H9 (cell line): ENCODE measurements around the gene NPAS3. TPM values are rescaled to one million over a fixed set of nuclear protein-coding genes. Genes with fewer than 3 reads are reported as not detected.

ENCODE experiments used
- DNase-seq: peaks from one replicate; pipeline ENCODE4 v3.0.0-alpha.2; 2017
- H2AFZ ChIP-seq: one replicate; pipeline ENCODE4 v1.6.1; 2013; ENCODE audit warnings: mild to moderate bottlenecking, low read length, control low read depth, moderate library complexity
- H2AK5ac ChIP-seq: 2 replicates; pipeline ENCODE4 v1.6.1; 2013; ENCODE audit warnings: low read length, control low read depth, mixed read lengths; ENCODE audit not compliant: insufficient read length
- H2BK120ac ChIP-seq: one replicate; pipeline ENCODE4 v1.6.1; 2013; ENCODE audit warnings: low read depth, mild to moderate bottlenecking, low read length, control low read depth, inconsistent platforms; ENCODE audit not compliant: poor library complexity, severe bottlenecking
- H2BK12ac ChIP-seq: 2 replicates; pipeline ENCODE4 v1.6.1; 2013; ENCODE audit warnings: low read length, control low read depth, mixed read lengths, low read depth; ENCODE audit not compliant: insufficient read length
- H2BK15ac ChIP-seq: 2 replicates; pipeline ENCODE4 v1.6.1; 2013; ENCODE audit warnings: low read depth, low read length, control low read depth
- H2BK20ac ChIP-seq: one replicate; pipeline ENCODE4 v1.6.1; 2013; ENCODE audit warnings: low read depth, mild to moderate bottlenecking, low read length, control low read depth, inconsistent platforms; ENCODE audit not compliant: poor library complexity, severe bottlenecking
- H2BK5ac ChIP-seq: 2 replicates; pipeline ENCODE4 v1.6.1; 2013; ENCODE audit warnings: low read length, control low read depth, mixed read lengths; ENCODE audit not compliant: insufficient read length
- H3K14ac ChIP-seq: 2 replicates; pipeline ENCODE4 v1.6.1; 2013; ENCODE audit warnings: low read length, control low read depth; ENCODE audit not compliant: insufficient read depth
- H3K18ac ChIP-seq: 2 replicates; pipeline ENCODE4 v1.6.1; 2013; ENCODE audit warnings: low read depth, mild to moderate bottlenecking, mixed read lengths, low read length, control low read depth; ENCODE audit not compliant: insufficient read length
- H3K23ac ChIP-seq: 2 replicates; pipeline ENCODE4 v1.6.1; 2013; ENCODE audit warnings: low read length, control low read depth, mixed read lengths, low read depth; ENCODE audit not compliant: insufficient read length
- H3K23me2 ChIP-seq: 2 replicates; pipeline ENCODE4 v1.6.1; 2013; ENCODE audit warnings: low read depth, mild to moderate bottlenecking, mixed read lengths, low read length, control low read depth; ENCODE audit not compliant: insufficient read length, poor library complexity, severe bottlenecking
- H3K27ac ChIP-seq: 2 replicates; pipeline ENCODE4 v1.5.1; 2013; ENCODE audit warnings: low read length, control low read depth, mixed read lengths, low read depth; ENCODE audit not compliant: insufficient read length
- H3K27me3 ChIP-seq: 2 replicates; pipeline ENCODE4 v1.6.1; 2013; ENCODE audit warnings: low read length, control low read depth, inconsistent platforms; ENCODE audit not compliant: insufficient read depth
- H3K4ac ChIP-seq: 2 replicates; pipeline ENCODE4 v1.6.1; 2013; ENCODE audit warnings: low read depth, mild to moderate bottlenecking, control low read depth, inconsistent platforms, low read length, moderate library complexity
- H3K4me1 ChIP-seq: 2 replicates; pipeline ENCODE4 v1.6.1; 2013; ENCODE audit warnings: low read length, control low read depth, inconsistent platforms; ENCODE audit not compliant: insufficient read depth
- H3K4me2 ChIP-seq: 2 replicates; pipeline ENCODE4 v1.6.1; 2013; ENCODE audit warnings: low read length, control low read depth, mixed read lengths; ENCODE audit not compliant: insufficient read length, insufficient read depth
- H3K56ac ChIP-seq: 2 replicates; pipeline ENCODE4 v1.6.1; 2013; ENCODE audit warnings: low read depth, mild to moderate bottlenecking, mixed read lengths, low read length, control low read depth; ENCODE audit not compliant: insufficient read length
- H3K79me1 ChIP-seq: 2 replicates; pipeline ENCODE4 v1.6.1; 2013; ENCODE audit warnings: low read depth, mild to moderate bottlenecking, moderate library complexity, low read length, control low read depth, inconsistent platforms; ENCODE audit not compliant: insufficient read depth, poor library complexity, severe bottlenecking
- H3K79me2 ChIP-seq: 2 replicates; pipeline ENCODE4 v1.6.1; 2013; ENCODE audit warnings: low read length, control low read depth, inconsistent platforms; ENCODE audit not compliant: insufficient read depth
- H3K9ac ChIP-seq: 2 replicates; pipeline ENCODE4 v1.6.1; 2013; ENCODE audit warnings: low read length, control low read depth, mixed read lengths; ENCODE audit not compliant: insufficient read length; ENCODE audit errors: extremely low read depth
- H3K9me3 ChIP-seq: one replicate; pipeline ENCODE4 v1.6.1; 2013; ENCODE audit warnings: low read depth, low read length, inconsistent platforms; ENCODE audit not compliant: control insufficient read depth
- H3T11ph ChIP-seq: one replicate; pipeline ENCODE4 v1.6.1; 2013; ENCODE audit warnings: mild to moderate bottlenecking, low read length, control low read depth, inconsistent platforms
- H4K20me1 ChIP-seq: one replicate; pipeline ENCODE4 v1.6.1; 2013; ENCODE audit not compliant: control insufficient read depth, insufficient read length, insufficient read depth
- H4K5ac ChIP-seq: 2 replicates; pipeline ENCODE4 v1.6.1; 2013; ENCODE audit warnings: low read depth, mild to moderate bottlenecking, mixed read lengths, low read length, control low read depth; ENCODE audit not compliant: insufficient read length
- H4K8ac ChIP-seq: replicated peaks from 2 replicates; pipeline ENCODE4 v1.6.1; 2013; ENCODE audit warnings: low read length, control low read depth, mixed read lengths, low read depth; ENCODE audit not compliant: insufficient read length
- H4K91ac ChIP-seq: 2 replicates; pipeline ENCODE4 v1.6.1; 2013; ENCODE audit warnings: low read depth, mild to moderate bottlenecking, moderate library complexity, mixed read lengths, low read length, control low read depth; ENCODE audit not compliant: insufficient read length
- H3K27ac Mint-ChIP-seq, 3 experiments: 2 replicates in 2 of 3; 3 replicates in 1 of 3; pipeline ENCODE4 v1.8.0; 2020 to 2021; ENCODE audit warnings: mixed read lengths in 3 of 3, mild to moderate bottlenecking in 1 of 3, moderate library complexity in 1 of 3
- H3K27me3 Mint-ChIP-seq: 2 replicates; pipeline ENCODE4 v1.8.0; 2021; ENCODE audit warnings: low read depth, mild to moderate bottlenecking, moderate library complexity, mixed read lengths
- H3K36me3 Mint-ChIP-seq, 3 experiments: 2 replicates in 2 of 3; 3 replicates in 1 of 3; pipeline ENCODE4 v1.8.0; 2020 to 2021; ENCODE audit warnings: low read depth in 3 of 3, mixed read lengths in 3 of 3; ENCODE audit not compliant: insufficient read depth in 1 of 3
- H3K4me1 Mint-ChIP-seq, 2 experiments: 2 replicates each; pipeline ENCODE4 v1.8.0; 2020; ENCODE audit warnings: mixed read lengths in 2 of 2
- H3K4me3 Mint-ChIP-seq, 2 experiments: 2 replicates in 1 of 2; 3 replicates in 1 of 2; pipeline ENCODE4 v1.8.0; 2020 to 2021; ENCODE audit warnings: mild to moderate bottlenecking in 2 of 2, mixed read lengths in 2 of 2, moderate library complexity in 1 of 2
- H3K9me3 Mint-ChIP-seq, 2 experiments: 2 replicates in 1 of 2; 3 replicates in 1 of 2; pipeline ENCODE4 v1.8.0; 2020; ENCODE audit warnings: mild to moderate bottlenecking in 2 of 2, mixed read lengths in 2 of 2, moderate library complexity in 1 of 2
- WGBS: extraction: QIAGEN DNeasy Blood & Tissue Kit; methylation state at CpG from one replicate; pipeline ENCODE4 v1.1.7; 2013; ENCODE audit warnings: missing lambda C conversion rate, low lambda C conversion rate, mixed read lengths; ENCODE audit not compliant: insufficient read length; ENCODE audit errors: extremely low coverage; 5-methylcytosine and 5-hydroxymethylcytosine counted together
- total RNA-seq: library from RNA; stranded (reverse); gene quantifications from 2 replicates; pipeline ENCODE4 v1.2.1, GENCODE V29; 2021
- TF ChIP-seq, protein P1 (sequence below): fragments of 200-600 bp; sonication (generic); conservative IDR thresholded peaks from 3 replicates; pipeline ENCODE4 v1.8.0; 2021; ENCODE audit warnings: antibody characterized with exemption, mild to moderate bottlenecking

NPAS3 gene
- total RNA-seq, 1 experiment from 2014 or later: 0.17 TPM

- H3K79me2 ChIP-seq: no peaks in the 10 kb centered on the region
- no peak for DNase-seq
- H3K4ac ChIP-seq: no peak overlapping the region
- no CpG with 5 or more reads among the region's 11 CpGs for WGBS
- no peak overlapping the region for H4K5ac ChIP-seq
- H2BK5ac ChIP-seq: no peak overlapping the region
- no peaks in the 10 kb centered on the region for H3K27me3 ChIP-seq
- H2BK15ac ChIP-seq: no peak overlapping the region
- H2BK20ac ChIP-seq: no peak overlapping the region
- H3K27ac ChIP-seq: no peak overlapping the region
- H3K14ac ChIP-seq: no peak overlapping the region
- no peak overlapping the region for H2AK5ac ChIP-seq
- H3K27ac Mint-ChIP-seq: no peak overlapping the region
- H3T11ph ChIP-seq: no peak overlapping the region
- H3K9me3 Mint-ChIP-seq: no peaks in the 10 kb centered on the region
- no peak overlapping the region for H3K4me3 Mint-ChIP-seq
- H3K9me3 ChIP-seq: no peaks in the 10 kb centered on the region
- H3K4me1 Mint-ChIP-seq: peaks cover 23 to 26% of the 10 kb centered on the region in 2 experiments
- no peak overlapping the region for H3K9ac ChIP-seq
- H3K56ac ChIP-seq: no peak overlapping the region
- H2BK12ac ChIP-seq: no peak overlapping the region
- no peaks in the 10 kb centered on the region for H3K23me2 ChIP-seq
- H4K20me1 ChIP-seq: no peaks in the 10 kb centered on the region
- H4K8ac ChIP-seq: no peak overlapping the region
- H4K91ac ChIP-seq: no peak overlapping the region
- no peak overlapping the region for H3K18ac ChIP-seq
- H3K79me1 ChIP-seq: no peaks in the 10 kb centered on the region
- H3K36me3 Mint-ChIP-seq: no peaks in the 10 kb centered on the region; a peak in 1 of 7 replicates
- TF ChIP-seq, protein P1, sequence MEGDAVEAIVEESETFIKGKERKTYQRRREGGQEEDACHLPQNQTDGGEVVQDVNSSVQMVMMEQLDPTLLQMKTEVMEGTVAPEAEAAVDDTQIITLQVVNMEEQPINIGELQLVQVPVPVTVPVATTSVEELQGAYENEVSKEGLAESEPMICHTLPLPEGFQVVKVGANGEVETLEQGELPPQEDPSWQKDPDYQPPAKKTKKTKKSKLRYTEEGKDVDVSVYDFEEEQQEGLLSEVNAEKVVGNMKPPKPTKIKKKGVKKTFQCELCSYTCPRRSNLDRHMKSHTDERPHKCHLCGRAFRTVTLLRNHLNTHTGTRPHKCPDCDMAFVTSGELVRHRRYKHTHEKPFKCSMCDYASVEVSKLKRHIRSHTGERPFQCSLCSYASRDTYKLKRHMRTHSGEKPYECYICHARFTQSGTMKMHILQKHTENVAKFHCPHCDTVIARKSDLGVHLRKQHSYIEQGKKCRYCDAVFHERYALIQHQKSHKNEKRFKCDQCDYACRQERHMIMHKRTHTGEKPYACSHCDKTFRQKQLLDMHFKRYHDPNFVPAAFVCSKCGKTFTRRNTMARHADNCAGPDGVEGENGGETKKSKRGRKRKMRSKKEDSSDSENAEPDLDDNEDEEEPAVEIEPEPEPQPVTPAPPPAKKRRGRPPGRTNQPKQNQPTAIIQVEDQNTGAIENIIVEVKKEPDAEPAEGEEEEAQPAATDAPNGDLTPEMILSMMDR: no peak
- H3K23ac ChIP-seq: no peak overlapping the region
- no peaks in the 10 kb centered on the region for H3K27me3 Mint-ChIP-seq
- no peak overlapping the region for H2AFZ ChIP-seq
- H2BK120ac ChIP-seq: no peak overlapping the region
- H3K4me1 ChIP-seq: peaks cover 5% of the 10 kb centered on the region; the same call in 1 of the 2 replicates
- no peak overlapping the region for H3K4me2 ChIP-seq
These were observed 772.5 kb downstream of the NPAS3 start for GRCh38 chr14:33711194-33711593.
